Cardiac fibroblast (primary cell): ENCODE measurements around the gene ARF1.

Experiments used
- DNase-seq, 2 donors: peaks; one replicate each; pipeline versions ENCODE4 v3.0.0 to v3.0.0-alpha.2; 2010; ENCODE audit warnings: low read depth in 2 of 2
- H3K4me3 ChIP-seq, 2 donors: replicated peaks in 1 of 2; 1 replicate in 1 of 2; 2 replicates in 1 of 2; pipeline ENCODE4 v1.5.1; 2011; ENCODE audit warnings: low read depth in 2 of 2, low read length in 2 of 2, mild to moderate bottlenecking in 2 of 2, moderate library complexity in 1 of 2
- TF ChIP-seq, protein P1 (sequence below): IDR thresholded peaks from one replicate; pipeline ENCODE4 v1.5.1; 2011; ENCODE audit warnings: low read depth, mild to moderate bottlenecking, low read length, inconsistent platforms

The ARF1 gene

DNA sequence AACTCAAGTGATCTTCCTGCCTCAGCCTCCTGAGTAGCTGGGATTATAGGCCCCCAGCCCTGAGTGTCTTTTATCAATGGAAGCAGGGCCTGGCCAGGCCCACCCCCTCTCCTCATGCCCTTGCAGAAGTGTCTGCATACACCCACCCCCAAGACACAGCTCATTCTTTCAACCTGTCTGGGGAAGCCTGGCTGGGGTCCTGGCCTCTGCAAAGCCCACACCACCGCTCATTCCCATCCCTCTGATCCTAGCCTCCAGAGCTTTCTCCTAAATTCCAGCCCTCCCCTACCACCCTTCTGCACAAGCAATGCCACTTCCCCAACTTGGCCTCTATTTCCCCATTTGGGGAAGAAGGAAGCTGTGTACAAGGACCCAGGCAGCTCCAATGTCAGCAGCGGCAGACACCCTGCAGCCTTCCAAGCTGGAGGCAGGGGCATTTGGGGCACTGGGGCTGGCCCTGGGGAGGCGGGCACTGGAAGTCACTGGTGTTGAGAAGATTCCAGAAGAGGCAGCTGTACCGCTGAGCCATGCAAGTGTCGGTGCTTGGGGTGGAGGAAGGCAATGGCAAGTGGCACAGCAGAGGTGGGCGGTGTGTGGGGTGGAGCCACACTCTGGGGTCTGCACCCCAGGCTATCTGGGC, 33.7 kb upstream of the ARF1 start:
- no peak for DNase-seq
- H3K4me3 ChIP-seq = no peak overlapping the region
- TF ChIP-seq, protein P1, sequence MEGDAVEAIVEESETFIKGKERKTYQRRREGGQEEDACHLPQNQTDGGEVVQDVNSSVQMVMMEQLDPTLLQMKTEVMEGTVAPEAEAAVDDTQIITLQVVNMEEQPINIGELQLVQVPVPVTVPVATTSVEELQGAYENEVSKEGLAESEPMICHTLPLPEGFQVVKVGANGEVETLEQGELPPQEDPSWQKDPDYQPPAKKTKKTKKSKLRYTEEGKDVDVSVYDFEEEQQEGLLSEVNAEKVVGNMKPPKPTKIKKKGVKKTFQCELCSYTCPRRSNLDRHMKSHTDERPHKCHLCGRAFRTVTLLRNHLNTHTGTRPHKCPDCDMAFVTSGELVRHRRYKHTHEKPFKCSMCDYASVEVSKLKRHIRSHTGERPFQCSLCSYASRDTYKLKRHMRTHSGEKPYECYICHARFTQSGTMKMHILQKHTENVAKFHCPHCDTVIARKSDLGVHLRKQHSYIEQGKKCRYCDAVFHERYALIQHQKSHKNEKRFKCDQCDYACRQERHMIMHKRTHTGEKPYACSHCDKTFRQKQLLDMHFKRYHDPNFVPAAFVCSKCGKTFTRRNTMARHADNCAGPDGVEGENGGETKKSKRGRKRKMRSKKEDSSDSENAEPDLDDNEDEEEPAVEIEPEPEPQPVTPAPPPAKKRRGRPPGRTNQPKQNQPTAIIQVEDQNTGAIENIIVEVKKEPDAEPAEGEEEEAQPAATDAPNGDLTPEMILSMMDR = no peak

DNA sequence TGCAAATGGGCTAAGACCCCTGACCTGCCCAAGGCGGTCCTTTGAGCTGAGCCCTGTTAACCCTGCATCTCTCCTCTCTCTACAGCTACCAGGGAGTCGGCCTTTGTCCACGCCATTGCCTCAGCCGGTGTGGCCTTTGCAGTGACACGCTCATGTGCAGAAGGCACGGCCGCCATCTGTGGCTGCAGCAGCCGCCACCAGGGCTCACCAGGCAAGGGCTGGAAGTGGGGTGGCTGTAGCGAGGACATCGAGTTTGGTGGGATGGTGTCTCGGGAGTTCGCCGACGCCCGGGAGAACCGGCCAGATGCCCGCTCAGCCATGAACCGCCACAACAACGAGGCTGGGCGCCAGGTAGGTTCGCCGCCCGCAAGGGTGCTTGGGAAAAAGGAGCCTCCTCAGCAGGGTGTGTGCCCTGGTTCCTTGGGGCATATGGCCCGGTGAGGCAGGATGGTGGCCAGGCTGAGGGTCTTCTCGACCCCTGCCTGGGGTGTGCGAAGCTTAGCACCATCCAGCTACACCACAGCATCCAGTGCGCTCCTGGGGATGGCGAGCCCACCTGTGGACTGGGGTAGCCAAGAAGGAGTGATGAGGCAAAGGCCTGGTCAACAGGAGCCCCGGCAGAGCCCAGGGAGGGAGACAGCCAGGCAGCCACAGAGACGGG, 31.8 kb upstream of the ARF1 start:
- TF ChIP-seq, protein P1 = no peak
- H3K4me3 ChIP-seq = no peak overlapping the region
- no peak for DNase-seq

DNA sequence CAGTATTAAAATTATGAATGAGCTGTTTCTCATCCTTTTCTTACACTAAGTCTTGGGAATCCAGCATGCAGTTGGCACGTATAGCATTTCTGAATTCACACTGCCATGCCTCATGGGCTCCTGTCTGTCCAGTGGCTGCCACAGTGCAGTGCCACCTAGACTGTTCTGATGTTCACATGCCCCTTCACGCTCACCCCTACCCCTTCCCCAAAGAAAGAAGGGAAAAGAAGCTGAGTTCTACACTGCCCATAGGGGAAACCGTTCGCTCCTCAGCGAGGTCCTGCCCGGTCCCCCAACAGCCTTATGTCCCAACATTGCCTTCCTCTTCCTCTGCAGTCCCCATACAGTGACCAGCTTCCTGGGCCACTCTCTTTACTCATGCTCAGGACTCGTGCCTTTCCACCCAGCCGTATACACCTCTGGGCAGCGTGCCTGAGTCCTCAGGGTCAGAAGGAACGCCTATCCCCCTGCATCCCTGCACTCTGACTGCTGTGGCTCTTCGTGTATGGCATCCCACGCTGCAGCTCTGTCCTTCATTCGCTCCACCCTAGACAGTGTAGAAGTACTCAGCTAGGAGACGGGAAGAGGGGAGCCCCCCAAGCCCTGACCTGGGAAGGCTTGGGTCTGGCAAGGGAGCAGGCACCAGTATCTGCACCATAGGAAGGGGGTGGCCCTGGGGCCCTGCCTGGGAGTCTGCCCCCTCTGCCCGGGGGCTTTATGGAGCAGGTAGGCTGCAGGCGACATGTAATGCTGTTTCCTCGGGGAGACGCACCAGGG, 24.1 kb upstream of the ARF1 start:
- DNase-seq = no peak
- TF ChIP-seq, protein P1 = no peak
- no peak overlapping the region for H3K4me3 ChIP-seq

DNA sequence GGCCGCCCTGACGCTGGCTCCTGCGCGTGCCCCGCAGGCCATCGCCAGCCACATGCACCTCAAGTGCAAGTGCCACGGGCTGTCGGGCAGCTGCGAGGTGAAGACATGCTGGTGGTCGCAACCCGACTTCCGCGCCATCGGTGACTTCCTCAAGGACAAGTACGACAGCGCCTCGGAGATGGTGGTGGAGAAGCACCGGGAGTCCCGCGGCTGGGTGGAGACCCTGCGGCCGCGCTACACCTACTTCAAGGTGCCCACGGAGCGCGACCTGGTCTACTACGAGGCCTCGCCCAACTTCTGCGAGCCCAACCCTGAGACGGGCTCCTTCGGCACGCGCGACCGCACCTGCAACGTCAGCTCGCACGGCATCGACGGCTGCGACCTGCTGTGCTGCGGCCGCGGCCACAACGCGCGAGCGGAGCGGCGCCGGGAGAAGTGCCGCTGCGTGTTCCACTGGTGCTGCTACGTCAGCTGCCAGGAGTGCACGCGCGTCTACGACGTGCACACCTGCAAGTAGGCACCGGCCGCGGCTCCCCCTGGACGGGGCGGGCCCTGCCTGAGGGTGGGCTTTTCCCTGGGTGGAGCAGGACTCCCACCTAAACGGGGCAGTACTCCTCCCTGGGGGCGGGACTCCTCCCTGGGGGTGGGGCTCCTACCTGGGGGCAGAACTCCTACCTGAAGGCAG, 23.4 kb upstream of the ARF1 start:
- TF ChIP-seq, protein P1 = no peak
- DNase-seq = no peak
- no peak overlapping the region for H3K4me3 ChIP-seq

DNA sequence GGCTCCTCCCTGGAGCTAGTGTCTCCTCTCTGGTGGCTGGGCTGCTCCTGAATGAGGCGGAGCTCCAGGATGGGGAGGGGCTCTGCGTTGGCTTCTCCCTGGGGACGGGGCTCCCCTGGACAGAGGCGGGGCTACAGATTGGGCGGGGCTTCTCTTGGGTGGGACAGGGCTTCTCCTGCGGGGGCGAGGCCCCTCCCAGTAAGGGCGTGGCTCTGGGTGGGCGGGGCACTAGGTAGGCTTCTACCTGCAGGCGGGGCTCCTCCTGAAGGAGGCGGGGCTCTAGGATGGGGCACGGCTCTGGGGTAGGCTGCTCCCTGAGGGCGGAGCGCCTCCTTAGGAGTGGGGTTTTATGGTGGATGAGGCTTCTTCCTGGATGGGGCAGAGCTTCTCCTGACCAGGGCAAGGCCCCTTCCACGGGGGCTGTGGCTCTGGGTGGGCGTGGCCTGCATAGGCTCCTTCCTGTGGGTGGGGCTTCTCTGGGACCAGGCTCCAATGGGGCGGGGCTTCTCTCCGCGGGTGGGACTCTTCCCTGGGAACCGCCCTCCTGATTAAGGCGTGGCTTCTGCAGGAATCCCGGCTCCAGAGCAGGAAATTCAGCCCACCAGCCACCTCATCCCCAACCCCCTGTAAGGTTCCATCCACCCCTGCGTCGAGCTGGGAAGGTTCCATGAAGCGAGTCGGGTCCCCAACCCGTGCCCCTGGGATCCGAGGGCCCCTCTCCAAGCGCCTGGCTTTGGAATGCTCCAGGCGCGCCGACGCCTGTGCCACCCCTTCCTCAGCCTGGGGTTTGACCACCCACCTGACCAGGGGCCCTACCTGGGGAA, 22.7 kb upstream of the ARF1 start:
- peak overlapping the region; percentile 11 to 14 for H3K4me3 ChIP-seq
- TF ChIP-seq, protein P1 = no peak
- peak; percentile 27 to 36 for DNase-seq
